ENCODE results near the gene MED10. TPM values are rescaled to one million over a fixed set of nuclear protein-coding genes. Genes with fewer than 3 reads are reported as not detected.
A peak's percentile ranks its signal among the peaks of the same experiment; 100 is the strongest.

Gene MED10
- total RNA-seq, 1 experiment from 2014 or later, result 34.0 TPM

- peak; percentile 50; the same call in 1 of the 2 replicates for ATAC-seq
- Histone ChIP-seq H3K36me3 (ENCODE audit: control insufficient read depth, insufficient read depth, low read length) (no peaks in the 10 kb centered on the region), H3K27me3 (ENCODE audit: control insufficient read depth, insufficient read depth, low read length) (peaks cover 7% of the 10 kb centered on the region), H3K4me3 (ENCODE audit: low read depth in 2 of 2, low read length in 2 of 2) (no peak overlapping the region), H3K27ac (ENCODE audit: low read length) (no peak overlapping the region), H3K4me1 (ENCODE audit: control insufficient read depth, insufficient read depth, low read length) (no peaks in the 10 kb centered on the region), H3K9me3 (ENCODE audit: control insufficient read depth, insufficient read depth, low read depth, low read length) (no peaks in the 10 kb centered on the region)
- intact Hi-C loops (cut with micrococcal nuclease; ENCODE audit: unreplicated experiment) (no loop called here), in situ Hi-C loops (cut with HindIII; ENCODE audit: low pct_unique_long_range_greater_than_20kb, low sequenced_read_pairs) (no loop called here)
- DNase-seq (ENCODE audit: low read depth, low spot score), result no peak
- POLR2A ChIA-PET, result no interaction called here
- no peak for TF ChIP-seq POLR2AphosphoS5 (IDR thresholded peaks at IDR 0.05; ENCODE audit: low read depth, low read length)
- TF ChIP-seq CTCF (IDR thresholded peaks at IDR 0.05), result no peak
- TF ChIP-seq SIN3A (IDR thresholded peaks at IDR 0.05; ENCODE audit: borderline replicate concordance, insufficient read depth, low read depth, low read length), result no peak
- no peak for TF ChIP-seq REST (IDR thresholded peaks at IDR 0.05; ENCODE audit: insufficient read depth in 1 of 2, low read depth in 2 of 2, low read length in 1 of 2)
- TF ChIP-seq TCF7L2 (IDR thresholded peaks at IDR 0.05; ENCODE audit: low read depth, low read length), result no peak
- CTCF ChIA-PET, result no interaction called here
- no TSS peak for BruUV-seq (replicated peaks)
These were observed 23.5 kb downstream of the MED10 start for GRCh38 chr5:6354848-6355247.

GRCh38 chr5:6353602-6354302, 24.6 kb downstream of the MED10 start:
- H3K4me1 ChIP-seq (ENCODE audit: control insufficient read depth, insufficient read depth, low read length), result no peaks in the 10 kb centered on the region

More at GRCh38 chr5:6353602-6354302, 24.6 kb downstream of the MED10 start:
- in situ Hi-C loops (cut with HindIII; ENCODE audit: low pct_unique_long_range_greater_than_20kb, low sequenced_read_pairs) (no loop called here), intact Hi-C loops (cut with micrococcal nuclease; ENCODE audit: unreplicated experiment) (no loop called here)
- Histone ChIP-seq H3K27me3 (ENCODE audit: control insufficient read depth, insufficient read depth, low read length) (peaks cover 10% of the 10 kb centered on the region), H3K4me3 (ENCODE audit: low read depth in 2 of 2, low read length in 2 of 2) (no peak overlapping the region), H3K27ac (ENCODE audit: low read length) (no peak overlapping the region), H3K9me3 (ENCODE audit: control insufficient read depth, insufficient read depth, low read depth, low read length) (no peaks in the 10 kb centered on the region), H3K36me3 (ENCODE audit: control insufficient read depth, insufficient read depth, low read length) (no peaks in the 10 kb centered on the region)
- TF ChIP-seq POLR2AphosphoS5 (IDR thresholded peaks at IDR 0.05; ENCODE audit: low read depth, low read length) (no peak), TCF7L2 (IDR thresholded peaks at IDR 0.05; ENCODE audit: low read depth, low read length) (no peak), SIN3A (IDR thresholded peaks at IDR 0.05; ENCODE audit: borderline replicate concordance, insufficient read depth, low read depth, low read length) (no peak), REST (IDR thresholded peaks at IDR 0.05; ENCODE audit: insufficient read depth in 1 of 2, low read depth in 2 of 2, low read length in 1 of 2) (no peak), CTCF (IDR thresholded peaks at IDR 0.05) (no peak)
- ChIA-PET CTCF (no interaction called here), POLR2A (no interaction called here)
- no TSS peak for BruUV-seq (replicated peaks)
- DNase-seq (ENCODE audit: low read depth, low spot score) (no peak), ATAC-seq (no peak)
